HG03558 (cell line): ENCODE results near the gene ALPL.

ENCODE experiments used
- ATAC-seq: cut with Tn5 transposase; IDR thresholded peaks from one replicate; pipeline ENCODE4 v1.9.1; 2021; ENCODE audit warnings: moderate number of reproducible peaks; ENCODE audit not compliant: unreplicated experiment; ENCODE audit errors: extremely low read depth

ALPL gene

DNA sequence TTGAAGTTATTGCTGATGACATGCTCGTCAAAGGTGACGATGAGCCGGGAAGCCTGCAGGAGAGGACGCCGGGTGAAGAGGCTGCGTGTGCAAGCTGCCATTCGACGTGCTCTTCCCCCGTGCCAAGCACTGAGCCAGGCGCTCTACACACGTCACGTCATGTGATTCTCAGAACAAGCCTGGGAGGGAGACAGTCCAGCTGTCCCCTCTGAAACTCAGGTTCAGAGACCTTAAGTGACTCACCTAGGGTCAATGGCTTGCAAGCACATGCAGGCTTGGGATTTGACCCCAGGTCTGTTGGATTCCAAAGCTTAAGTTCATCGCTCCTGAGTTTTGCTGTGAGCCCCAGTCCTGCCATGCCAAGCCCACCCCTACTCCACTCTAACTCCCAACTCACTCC lies 102.8 kb downstream of the ALPL start:
- no peak for ATAC-seq

DNA sequence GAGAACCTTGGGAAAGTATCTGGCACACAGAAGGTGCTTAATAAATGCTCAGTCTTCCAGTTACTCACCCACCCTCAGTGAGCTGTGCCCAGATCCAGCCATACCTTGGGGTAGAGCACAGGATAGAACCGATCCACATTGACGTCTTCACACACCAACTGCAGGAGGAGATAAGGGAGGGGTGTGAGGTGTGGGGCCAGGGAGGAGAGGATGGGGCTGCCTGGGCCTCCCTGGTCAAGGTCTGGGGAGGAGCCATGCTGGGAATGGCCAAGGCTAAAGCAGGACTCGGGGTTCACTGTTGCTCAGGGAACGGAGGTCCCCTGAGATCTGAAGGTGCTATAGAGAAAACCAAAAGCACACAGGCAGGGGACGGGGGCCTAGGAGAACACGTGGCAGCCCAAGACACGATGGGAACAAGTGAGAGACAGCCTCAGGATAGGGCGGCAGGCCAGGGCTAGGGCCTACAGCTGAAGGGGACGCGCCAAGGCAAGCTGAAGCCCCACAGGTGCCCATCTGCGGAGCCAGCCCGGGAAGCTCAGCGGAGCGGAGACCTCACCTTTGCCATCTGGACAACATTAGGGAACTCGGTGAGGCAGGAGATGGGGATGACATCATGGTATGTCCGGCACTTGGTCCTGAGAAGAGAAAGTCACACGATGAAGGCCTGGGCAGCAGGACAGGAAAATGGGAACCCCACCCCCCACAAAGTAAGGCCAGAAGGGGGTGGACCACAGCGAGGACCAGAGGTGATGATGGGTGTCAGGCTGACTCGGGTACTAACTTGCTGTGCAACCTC lies 104.0 kb downstream of the ALPL start:
- no peak for ATAC-seq

DNA sequence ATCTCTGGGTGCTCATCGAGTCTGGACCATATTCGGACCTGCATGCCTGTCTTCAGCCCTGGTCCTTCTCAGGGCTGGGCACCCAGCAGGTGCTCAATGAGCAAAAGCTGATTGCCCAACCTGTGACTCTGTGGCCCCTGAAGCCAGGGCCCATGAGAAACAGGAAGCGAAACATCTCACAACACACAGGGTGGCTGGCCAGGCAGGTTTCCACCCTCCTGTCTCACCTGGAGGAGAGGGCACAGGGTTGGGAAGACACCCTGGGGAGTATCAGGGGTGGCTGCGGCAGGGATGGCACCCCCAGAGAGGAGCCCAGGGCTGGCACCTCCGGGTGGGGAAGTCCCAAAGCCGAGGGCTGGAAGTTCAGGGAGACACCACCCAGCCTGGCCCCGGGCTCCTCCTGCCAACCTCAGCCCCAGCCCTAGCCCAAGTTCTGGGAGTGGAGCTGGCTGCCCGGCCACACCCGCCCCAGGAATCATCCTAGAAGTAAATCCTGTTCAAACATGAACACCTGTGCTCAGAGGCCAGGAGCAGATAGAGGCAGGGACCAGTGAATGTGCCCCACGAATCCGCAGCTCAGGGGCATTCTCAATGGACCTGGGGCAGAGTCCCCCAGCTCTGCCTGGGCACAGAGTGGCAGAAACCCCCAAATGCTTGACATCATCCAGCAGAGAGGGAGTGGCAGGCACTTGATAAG lies 105.3 kb downstream of the ALPL start:
- no peak for ATAC-seq

DNA sequence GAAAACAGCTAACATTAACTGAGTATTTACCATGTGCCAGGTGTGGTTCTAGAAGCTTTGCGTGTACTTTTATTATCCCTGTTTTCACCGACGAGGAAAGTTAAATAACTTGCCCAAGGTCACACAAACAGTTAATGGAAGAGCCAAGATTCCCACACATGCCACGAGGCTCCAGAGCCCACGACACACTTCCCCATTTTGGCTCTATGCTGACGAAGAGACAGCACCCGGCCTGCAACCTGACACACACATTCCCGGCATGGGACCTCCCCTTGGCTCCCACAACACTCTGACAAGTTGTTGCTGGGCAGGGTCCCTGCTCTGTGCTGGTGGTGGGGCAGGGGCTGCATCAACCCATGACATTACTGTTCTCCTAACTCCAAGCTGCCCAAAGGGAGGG lies 107.1 kb downstream of the ALPL start:
- ATAC-seq = no peak

DNA sequence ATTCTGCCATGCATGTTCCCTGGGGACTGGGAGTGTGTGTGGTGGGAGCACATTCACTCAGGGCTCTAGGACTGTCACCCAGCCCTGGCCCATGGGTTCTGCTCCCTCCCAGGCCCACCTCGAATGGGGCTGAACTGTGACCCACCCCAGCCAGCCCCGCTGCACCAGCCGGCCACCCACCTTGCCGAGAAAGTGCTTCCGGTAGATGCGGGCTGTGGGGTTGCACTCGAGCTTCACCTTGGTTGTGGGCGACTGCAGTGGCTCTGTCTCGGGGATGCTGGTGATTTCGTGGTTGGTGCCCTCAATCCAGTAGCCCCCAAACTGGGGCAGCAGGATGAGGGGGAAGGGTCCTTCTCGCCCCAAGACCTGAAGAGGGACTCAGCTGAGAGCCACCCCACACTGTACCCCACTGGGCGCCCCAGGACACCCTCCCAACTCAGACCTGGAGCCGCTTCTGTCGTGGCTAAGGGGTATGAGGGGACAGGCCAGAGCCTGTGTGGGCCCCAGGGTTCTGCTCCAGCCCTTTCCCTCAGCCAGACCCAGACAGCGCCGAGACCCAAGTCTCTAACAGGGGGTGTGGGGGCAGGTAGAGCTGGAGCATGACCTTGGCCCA lies 108.0 kb downstream of the ALPL start:
- no peak for ATAC-seq

DNA sequence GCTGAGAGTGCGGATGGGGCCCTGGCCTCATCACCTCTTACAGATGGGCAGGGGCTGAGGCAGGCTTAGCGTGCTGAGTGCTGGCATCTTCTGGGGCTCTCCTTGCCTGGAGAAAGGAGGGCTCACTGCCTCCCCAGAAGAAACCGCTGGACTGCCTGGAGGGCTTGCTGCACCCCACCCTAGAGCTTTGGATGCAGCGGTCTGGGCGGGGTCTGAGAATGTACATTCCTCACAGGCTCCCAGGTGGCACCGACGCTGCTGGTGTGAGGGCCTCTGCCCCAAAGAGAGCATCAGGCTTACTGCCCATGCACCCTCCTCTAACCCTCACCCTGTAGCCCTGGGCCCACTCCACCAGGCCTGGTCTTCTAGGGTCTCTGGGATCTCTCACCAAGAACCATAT lies 108.8 kb downstream of the ALPL start:
- ATAC-seq = no peak

DNA sequence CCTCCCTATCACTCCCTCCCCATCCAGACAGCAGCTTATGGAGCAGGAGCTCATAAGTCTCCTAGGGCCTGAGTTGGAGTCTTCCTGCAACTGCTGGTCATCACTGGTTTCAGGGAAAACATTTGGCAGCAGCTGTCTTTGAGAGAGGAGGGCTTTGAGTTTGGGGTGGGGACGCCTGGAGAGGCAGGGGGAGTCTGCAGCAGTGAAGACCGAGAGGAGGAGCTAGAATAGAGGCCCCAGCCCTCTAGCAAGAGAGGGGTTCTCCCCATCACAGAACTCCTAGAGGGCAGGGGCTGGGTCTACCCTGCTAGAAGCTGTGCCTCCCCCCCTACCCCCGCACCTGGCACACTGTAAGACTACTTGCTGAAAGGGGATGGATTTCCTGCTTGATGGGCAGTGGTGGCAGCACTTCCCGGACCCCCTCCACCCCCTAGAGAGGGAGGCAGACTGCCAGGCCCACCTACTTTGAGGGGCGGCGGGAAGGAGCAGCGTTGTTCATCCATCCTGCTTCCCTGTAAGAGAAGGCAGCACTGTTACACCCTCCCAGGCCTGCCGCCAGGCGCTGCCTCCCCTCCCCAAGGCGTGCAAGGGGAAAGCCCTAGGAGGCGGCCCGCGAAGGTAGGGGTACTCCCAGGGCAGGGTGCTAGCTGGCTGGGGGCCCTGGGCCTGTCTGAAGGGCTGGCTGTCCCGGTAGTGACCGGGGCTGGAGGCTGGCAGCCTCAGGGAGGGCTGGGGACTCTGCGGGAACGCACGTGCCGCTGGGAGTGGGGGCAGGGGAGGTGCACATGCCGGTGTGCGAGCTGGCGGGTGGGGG lies 109.5 kb downstream of the ALPL start:
- ATAC-seq = no peak

DNA sequence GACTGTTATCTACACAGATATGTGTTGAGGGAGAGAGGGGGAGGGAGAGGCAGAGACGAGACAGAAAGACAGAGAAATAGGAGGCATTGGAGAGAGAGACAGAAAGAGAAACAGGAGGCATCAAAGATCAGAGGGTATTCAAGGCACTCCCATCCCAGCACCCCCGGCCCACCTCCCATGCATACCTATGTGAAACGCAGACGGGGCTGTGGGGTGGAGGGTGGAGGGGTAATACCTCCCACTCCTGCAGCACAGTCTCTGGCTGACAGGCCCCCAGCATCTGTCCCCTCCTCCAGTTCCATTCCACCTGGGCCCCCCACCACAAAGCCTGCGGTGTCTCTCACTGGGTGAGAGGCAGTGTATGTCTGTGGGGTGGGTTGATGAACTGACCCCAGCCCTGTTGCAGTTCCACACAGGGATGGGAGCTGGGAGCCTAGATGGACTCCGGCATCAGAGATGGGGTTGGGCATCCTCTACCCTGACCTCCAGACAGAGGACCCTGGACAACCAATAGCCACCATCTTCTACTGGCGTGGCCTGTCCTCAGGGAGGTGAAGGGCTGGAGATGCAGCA lies 110.2 kb downstream of the ALPL start:
- no peak for ATAC-seq

DNA sequence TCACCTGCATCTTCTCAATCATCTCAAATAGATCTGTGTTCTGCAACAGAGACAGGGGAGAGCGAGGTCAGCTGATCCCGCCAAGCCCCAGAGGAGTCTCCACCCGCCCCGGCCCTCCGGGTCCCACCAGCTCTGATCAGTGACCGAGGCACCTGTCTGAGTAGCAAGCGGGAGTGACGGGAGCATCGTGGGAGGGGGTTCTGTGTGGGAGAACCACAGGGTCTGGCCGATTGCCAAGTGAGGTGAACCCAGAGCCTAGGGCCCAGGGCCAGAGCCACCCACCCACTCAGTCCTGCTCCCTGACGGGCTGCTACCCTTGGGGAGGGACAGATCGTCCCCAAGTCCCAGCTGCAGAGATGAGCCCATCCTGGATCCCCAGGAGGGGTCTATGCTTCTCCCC lies 110.8 kb downstream of the ALPL start:
- no peak for ATAC-seq

DNA sequence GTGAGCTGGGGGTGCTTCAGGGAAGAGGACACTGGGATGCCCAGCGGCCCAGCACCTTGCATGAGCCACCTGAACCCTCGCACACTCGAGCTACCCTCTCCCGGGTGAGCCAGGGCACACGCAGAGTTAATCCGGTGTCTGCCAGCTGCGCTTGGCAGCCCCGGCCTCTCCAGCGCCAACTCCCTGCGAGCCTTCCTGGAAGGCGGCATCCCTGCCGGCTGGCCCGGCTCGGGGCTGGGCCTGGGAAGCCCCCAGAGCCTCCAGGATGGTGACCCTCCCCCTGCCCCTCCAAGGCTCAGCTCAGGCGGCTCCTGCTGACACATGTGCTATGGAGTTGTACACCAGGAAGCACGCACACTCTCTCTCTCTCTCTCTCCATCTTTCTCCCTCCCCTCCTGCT lies 111.3 kb downstream of the ALPL start:
- ATAC-seq = no peak

DNA sequence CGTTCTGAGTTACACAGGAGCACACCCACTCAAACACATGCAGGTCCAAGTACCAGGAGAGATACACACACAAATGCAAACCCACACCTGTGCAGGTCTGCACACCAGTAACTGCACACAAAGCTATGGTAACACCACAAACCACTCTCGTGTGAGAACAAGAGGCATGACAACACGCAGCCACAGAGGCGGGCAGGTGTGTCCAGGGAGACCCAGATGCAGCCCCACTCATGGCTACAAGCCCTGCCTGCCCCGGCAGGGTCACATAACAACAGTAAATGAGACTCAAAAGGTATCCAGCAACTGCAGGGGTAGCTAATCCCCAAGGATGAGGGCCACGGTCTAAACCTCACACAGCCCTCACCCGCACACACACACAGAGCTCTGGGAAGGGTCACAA lies 111.8 kb downstream of the ALPL start:
- no peak for ATAC-seq

DNA sequence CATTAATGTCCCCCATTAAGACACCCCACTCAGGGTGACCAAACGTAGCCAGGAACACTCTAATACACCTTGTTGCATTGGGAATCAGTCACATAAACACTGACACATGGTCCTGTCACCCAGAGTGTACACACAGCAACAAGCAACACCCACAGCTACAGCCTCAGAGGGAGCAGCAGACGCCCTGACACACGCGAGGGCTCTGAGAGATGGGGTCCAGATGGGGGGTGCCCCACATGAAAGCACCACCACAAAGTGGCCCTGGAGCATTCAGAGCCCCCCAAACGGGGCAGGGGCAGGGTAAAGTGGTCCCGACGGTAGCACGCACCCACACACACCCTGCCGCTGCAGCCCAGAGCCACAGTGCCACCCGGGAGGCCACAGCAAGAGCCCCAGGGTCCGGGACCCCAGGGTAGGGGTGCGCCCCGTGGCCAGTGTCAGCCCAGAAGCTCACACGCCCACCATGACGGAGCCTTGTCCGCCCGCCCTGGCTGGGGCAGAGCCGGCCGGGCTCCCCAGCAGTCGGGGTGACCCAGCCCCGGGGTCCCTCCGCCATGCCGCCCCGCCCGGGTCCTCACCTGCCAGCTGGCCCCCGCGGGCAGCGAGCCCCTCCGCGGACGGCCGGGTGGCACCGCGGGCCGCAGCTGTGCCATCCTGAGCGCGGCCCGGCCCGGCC lies 112.7 kb downstream of the ALPL start:
- no peak for ATAC-seq

DNA sequence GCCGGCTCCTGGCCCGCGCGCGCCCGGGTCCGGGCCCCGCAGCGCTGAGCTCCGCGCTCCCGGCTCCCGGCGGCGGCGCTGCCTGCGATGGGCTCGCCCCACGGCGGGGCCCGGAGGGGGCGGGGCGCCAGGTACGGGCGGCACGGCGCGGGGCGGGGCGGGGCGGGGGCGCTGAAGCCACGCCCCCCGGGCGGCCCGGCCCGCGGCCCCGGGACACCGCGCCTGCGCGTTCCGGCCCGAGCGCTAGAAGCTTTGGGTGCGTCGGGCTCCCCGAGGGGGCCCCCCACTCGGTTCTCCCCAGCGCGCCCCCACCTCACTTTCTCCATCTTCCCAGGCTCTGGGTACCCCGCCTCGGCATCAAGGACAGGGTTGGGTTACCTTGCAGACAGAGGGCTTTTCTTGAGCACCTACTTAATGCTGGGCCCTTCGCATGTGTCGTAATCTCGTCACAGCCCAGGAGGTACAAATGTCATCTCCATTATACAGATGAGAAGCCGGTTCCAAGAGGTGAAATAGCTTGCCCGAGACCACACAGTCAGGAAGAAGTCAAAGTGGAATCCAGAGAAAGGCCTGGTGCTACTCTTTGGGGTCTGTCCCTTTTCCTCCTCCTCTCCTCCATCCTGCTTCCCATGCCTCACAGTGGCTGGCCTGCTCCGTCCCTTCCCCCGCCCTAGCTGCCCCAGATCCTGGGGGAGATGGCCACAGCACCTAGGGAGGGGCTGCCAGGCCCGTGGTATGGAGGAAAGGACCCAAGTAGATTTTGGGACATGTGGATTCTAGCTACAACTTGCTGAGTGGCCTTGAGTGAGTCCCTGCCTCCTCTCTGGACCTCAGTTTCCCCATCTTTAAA lies 113.5 kb downstream of the ALPL start:
- ATAC-seq = no peak

DNA sequence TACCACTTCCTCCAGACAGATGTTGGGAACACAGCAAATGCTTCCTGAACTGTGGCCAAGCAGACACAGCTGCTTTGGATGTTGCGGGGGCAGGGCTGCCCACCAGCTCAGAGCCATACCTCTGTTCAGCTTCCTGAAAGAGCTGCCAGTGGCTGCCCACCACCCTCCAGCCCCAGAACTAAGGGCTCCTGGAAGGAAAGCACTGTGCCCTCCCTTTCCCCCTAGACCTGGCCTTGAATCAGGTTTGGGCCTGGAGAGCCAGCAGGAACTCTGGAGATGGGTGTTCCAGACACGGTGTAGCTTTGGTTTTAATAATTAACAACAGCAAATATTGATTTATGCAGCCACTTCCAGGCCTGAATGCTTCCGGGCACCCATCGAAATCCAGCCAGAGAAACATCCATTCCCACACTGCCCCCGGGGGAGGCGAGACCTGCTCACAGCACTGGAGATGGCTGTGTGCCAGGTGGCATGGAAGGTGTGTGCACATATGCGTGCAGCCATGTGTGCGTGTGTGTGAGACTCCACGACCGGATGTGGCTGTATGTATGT lies 114.3 kb downstream of the ALPL start:
- ATAC-seq = no peak

DNA sequence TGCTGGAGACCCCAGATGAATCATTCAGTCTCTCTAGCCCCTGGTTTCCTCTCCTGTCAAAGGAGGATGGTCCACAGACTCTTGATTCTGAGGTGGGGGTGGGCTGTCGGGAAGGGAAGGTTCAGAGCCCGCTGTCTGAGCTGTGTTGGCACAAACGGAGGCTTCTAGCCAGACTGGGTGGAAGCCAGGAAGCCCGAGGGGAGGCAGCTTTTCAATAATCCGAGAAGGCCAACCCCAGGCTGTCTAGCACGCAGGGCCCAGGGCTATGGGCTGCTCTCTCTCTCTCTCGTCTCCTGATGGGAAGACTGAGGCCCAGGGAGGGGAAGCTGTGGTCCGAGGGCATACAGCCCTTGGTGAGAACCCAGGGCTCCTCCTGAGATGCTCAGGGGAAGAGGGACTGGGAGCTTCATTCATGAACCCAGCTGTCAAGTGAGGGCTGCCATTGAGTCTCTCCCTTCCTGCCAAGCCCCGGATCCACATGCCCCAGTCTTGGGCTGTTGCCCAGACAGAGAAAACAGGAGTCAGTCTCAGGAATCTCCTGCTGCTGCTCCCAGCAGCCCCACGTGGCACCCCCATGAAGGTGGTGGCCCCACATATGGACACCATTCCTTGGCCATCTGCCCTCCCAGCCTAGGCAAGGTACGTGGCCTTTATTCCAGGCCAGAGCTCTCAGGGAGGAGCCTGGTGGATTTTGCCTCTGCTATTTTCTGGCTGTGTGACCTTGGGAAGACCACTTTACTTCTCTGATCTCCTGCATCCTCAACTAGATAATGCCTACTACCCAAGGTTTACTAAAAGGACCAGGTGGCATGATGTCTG lies 115.6 kb downstream of the ALPL start:
- no peak for ATAC-seq

DNA sequence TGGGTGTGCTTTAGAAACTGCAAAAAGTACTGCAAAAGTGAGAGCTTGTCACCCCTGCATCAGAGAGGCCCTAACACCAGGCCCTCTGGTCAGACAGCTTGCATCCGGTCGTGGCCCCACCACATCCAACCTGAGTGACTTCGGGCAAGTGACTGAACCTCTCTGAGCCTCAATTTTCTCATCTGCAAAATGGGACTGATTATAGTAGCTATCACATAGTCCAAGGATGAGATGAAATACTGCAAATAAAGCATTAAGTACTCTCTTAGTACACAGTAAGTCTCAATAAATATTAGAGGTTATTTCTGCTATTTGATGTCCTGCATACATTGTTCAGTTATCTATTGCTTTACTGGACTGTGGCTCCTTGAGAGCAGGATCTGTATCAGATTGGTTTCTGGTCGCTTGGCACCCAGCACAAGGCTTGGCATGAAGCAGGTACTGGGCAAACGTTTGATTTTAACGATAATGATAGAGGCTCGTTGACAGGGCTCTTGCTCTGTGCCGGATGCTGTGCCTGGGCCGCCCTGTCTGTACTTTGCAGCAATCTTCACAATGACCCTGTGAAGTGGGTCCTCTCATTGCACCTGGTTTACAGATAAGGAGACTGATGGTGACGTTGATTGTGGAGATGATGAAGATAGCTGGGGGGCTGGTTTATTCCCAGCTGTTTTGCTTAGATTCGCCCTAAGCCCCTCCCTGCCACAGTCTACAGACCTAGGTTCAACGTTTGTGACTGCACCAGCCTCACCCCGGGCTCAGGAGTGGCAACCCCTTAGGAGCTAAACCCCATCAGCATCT lies 116.4 kb downstream of the ALPL start:
- ATAC-seq = no peak

DNA sequence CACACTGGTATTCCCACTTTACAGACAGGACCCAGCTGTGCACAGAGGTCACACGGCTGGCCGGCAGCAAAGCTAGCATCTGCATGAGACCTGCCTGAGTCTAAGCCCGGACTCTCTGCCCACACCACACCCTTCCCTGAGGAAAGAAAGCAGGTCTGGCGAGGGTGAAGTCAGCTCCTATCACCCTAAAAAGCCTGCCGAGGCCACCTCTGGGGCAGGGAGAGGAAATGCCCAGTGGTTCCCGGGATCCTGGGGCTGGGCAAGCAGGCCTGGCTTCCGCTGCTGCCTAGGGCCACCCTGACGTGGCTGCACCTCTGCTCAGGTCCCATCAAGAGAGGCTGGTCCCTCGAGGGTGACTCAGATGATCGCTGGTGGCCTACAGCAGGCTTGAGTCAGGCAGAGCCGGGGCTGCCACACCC lies 117.7 kb downstream of the ALPL start:
- ATAC-seq = no peak
